Left renal pelvis (tissue), 4 donors: Measurements from ENCODE around the gene LRRC7. TPM values are rescaled to one million over a fixed set of nuclear protein-coding genes. Genes with fewer than 3 reads are reported as not detected.

Experiments
- DNase-seq, 4 donors: peaks; one replicate each; pipeline ENCODE4 v3.0.0-alpha.2; 2013; ENCODE audit warnings: low read depth in 4 of 4, low spot score in 3 of 4
- polyA plus RNA-seq, 4 donors: library from polyadenylated mRNA; unstranded; fragments of 120-200 nt; gene quantifications; one replicate each; pipeline ENCODE4 v1.2.1, GENCODE V29; 2013; ENCODE audit not compliant: insufficient read length in 4 of 4

Gene LRRC7
- polyA plus RNA-seq, 4 donors, result 6.3 to 25.8 (median 11.5) TPM

DNA sequence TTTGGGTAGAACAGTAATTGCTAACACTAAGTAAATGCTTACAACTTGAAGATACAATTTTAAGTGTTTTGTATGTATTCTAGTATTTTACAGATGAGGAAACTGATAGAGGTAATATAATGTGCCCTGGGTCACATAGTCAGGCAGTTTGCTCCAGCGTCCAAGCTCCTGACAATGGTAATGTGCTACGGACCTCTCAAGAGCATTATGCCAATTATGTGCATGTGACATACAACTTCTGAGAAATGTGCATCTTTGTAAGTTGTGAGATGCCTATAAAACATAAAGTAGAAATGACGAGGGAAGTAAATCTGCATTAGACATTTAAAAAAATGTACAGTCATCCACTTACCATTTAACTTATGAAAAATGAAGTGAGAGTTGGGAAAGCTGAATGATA lies 186.8 kb downstream of the LRRC7 start:
- no peak for DNase-seq

DNA sequence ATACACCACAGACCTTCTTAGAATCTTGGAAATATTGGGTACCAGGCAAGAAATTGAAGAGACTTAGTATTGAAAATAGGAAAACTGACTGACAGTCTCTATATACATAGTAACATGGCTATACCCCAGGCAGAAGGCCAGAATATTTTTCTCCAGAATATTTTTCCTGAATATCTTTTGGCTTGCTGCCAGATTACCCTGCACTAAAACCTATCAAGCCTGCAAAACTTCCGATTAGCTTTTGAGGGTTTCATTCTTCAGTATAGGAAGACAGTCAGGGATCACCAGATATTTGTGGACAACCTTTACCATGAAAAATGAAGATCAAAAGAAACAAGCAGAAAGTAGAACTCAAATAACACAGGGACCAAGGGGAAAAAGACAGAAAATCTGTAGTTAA lies 187.9 kb downstream of the LRRC7 start:
- no peak for DNase-seq

- DNase-seq, result no peak
Measured at GRCh38 chr1:69765951-69766350, 198.2 kb downstream of the LRRC7 start.

- no peak for DNase-seq
Measured at GRCh38 chr1:69766431-69767180, 198.9 kb downstream of the LRRC7 start.

DNA sequence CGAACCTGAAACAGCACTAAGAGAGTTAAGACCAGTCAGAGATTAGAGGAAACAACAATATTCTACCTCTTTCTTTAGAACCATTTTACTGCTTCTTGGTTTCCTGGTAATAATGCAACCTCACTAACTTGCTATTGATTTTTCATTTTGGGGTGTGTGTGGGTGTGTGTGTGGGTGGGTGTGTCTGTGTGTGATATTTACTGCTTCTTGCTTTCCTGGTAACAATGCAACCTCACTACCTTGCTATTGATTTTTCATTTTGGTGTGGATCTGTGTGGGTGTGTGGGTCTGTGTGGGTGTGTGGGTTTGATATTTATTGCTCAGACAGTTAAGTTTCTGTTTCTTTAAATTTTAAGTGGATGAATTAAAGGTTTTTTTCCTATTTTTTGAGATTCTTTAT lies 208.8 kb downstream of the LRRC7 start:
- no peak for DNase-seq

DNA sequence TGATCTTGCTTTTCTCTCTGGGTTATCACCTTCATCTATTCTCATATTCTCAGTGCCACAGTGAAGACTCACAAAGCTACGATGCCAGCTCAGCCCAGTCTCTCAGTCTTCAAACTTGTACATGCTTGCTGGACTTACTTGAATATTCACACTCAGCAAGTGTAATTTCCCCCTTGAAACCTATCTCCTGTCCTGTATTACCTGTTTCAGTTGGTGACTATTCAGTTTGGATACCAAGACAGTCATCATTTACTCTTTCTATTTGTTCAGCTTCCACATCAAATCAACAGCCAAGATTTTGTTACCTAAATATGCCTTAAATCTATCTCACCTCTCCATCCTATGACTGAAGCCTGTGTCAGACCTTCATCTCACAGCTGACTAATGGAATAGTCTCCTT lies 209.7 kb downstream of the LRRC7 start:
- no peak for DNase-seq

DNA sequence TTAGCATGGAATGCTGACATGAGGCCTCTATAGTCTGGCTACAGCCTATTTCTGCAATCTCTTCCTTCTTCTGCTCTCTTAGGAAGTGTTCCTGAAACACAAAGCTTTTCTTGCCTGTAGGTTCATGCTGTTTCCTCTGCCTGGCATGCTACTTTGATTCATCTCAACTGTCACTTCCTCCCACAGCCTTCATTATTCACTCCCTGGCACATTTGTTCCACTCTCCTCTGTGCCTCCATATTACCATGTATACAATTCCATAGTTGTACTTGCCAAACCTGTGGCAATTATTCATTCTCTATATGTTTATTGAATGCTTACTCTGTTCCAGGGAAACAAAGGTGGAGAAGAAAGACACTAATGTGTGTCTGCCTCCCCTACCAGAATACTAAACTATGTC lies 210.2 kb downstream of the LRRC7 start:
- DNase-seq, result no peak

DNA sequence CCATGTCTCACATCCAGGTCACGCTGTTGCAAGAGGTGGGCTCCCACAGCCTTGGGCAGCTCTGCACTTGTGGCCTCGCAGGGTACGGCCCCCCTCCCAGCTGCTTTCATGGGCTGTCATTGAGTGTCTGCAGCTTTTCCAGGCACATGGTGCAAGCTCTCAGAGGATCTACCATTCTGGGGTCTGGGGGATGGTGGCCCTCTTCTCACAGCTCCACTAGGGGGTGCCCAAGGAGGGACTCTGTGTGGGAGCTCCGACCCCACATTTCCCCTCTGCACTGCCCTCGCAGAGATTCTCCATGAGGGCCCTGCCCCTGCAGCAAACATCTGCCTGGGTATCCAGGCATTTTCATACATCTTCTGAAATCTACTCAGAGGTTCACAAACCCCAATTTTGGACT lies 219.4 kb downstream of the LRRC7 start:
- DNase-seq, result no peak

GRCh38 chr1:69791311-69791710 lies 223.6 kb downstream of the LRRC7 start:
- no peak for DNase-seq

DNA sequence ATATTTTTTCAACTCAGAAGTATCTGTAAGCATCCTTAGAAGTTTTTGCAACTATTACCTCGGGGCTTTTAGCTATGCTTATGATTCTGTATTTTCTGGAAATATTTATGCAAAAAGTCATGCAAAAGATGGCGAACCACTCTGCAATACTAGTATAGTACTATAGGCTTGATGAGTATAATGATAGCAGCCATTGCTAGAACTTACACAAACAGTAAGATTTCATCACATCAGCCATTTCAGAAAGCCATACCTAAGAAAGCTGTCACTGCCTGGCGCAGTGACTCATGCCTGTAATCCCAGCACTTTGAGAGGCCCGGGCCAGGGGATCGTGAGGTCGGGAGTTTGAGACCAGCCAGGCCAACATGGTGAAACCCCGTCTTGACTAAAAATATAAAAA lies 227.1 kb downstream of the LRRC7 start:
- DNase-seq, result no peak

GRCh38 chr1:69814926-69815325 lies 247.2 kb downstream of the LRRC7 start:
- no peak for DNase-seq

DNA sequence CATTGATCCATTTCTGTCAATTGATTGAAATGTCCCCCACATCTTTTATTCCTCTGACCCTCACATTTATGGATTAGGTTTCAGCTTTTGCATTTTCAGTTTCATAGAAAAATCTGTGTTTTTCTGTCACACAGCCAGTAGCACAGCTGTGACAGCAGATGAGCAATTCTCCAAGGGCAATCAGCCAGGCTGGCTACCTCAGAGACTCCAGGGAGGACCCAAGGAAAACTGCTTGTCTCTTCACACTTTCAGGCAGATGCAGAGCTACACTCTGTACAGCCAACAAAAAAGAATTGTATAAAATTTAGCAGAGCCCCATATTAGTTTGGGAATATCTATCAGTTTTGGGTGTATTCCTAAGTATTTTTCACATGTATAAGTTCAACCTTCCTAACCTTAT lies 257.2 kb downstream of the LRRC7 start:
- no peak for DNase-seq

- DNase-seq, result no peak
Measured at GRCh38 chr1:69827732-69828131, 260.0 kb downstream of the LRRC7 start.

DNA sequence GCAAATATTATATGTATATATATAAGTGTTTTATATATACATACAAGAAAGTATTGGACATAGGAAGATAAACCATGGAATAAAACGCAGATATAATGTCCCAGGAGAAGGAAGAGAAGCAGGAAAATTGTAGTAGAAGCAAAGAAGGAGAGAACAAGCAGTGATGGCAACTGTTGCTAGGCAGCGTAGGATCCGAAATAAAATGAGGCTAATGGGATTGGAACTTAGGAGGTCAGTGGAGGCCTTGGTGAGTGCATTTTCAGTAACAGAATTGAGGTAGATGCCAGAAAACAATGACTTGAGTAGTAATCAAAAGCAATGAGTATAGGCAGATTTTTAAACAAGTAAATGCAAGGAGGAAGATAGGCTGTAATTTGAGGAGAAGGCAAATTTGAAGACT lies 265.8 kb downstream of the LRRC7 start:
- DNase-seq, result no peak

DNA sequence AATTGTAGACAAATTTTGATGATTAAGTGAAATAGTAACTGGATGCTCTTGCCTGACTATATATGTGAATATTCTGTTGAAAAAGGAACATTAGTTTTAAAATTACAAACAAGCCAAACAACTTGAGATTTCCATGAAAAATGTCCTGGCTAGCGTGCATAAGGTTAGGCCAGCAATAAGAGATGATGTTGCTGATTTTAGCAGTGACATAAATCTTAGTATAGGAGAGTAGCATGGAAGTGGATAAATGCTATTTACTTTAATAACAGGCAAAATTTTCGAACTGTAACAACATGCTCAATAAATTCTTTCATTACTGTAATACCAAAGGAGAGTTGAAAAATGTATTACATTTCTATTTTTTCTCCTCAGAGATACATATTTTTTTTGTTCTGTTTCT lies 266.6 kb downstream of the LRRC7 start:
- no peak for DNase-seq

DNA sequence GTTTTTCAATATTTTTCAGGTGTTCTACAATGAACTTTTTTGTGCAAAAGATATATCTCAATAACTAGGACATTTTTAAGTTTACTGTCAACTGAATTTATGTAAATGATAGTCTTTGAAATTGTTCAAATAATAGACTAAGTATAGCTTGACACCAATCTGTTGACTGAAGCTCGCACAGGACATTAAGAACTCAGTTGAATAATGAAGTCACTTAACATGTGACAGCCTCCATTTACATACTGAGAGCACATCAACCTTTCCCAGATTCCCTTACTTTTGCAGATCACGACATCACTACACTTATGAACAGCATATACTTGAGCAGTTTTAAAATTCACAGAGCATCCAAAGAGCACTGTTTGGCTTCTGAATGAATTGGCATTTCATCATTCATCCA lies 268.2 kb downstream of the LRRC7 start:
- no peak for DNase-seq

DNA sequence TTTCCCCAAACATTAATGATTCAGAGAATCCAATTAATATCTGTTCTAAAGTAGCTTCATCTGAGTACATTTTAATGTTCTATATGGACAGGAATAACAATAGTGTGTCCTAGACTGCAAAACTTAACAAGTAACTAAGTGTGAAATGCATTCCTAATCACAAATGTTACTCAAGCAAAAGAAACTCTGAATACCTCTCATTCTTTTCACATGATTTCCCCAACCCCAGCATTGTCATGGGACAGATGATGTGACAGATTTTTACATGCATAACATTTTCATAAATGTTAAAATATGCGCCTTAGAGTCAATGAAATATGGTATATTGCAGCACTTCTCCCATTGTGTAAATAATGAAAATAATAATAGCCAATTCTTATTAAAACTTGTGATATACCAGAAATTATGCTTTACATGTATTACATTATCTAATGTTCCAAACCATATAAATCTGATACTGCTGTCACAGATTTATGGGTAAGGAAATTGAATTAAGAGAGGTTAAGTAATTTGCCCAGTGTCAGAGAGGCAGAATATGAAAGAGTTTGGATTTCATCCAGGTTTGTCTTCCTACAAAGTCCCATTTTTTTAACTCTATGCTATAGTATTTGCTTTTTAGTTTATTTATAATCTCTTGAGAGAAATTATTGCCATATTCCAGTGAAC lies 269.4 kb downstream of the LRRC7 start:
- no peak for DNase-seq

DNA sequence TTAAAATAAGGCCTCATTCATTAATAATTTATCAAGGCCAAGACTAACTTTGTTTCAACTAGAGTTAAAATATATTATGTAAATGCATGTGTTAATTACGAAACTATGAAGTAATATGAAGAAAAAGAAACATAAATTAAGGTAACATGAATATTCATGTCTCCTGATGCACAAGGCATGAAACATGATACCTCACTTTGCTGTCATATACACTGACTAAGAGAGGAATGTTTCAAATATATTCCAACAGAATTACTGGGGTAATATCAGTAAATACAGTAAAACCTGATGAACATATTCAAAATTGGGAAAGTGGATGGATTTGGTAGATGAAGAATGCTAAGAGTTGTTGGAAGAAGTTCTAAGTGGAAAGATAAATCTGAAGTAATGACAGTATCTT lies 274.6 kb downstream of the LRRC7 start:
- no peak for DNase-seq

GRCh38 chr1:69845655-69846054 lies 277.9 kb downstream of the LRRC7 start:
- no peak for DNase-seq

DNA sequence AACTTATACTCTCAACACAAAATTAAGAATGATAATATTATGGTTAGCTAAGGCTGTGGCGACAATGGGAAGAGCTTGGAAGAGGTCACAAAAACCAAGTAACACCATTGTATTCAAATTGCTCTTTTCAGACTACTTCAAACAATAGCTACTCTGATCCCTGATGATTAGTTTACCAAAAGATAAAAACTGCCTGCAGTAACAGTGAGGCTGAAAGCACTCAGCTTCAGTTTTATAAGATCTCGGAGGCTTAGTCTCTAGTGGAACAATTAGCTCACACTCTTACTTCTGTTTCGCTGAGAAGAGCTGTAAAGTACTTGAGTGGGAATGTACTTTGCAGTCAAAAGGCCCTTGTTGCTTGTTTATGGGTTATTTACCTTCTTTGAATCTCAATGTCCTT lies 278.5 kb downstream of the LRRC7 start:
- DNase-seq, result no peak

DNA sequence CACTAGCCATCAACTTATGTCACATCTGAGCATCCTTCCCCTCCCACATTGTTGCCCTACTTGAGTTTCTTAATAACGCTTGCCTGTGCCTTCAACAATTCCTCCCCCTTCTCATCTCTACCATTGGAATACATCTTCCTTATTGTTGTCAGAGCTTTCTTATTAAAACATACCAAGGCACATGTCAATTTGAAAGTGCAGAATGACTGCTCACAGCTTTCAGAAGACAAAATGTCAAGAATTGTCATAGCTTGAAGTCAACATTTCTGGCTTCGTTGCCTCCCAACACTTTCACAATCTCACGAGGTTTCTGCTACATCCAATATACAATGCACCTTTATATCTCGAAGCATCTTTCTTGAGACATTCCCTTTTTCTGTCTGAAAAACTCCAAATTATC lies 279.9 kb downstream of the LRRC7 start:
- no peak for DNase-seq

GRCh38 chr1:69852151-69852550 lies 284.4 kb downstream of the LRRC7 start:
- DNase-seq, result no peak

GRCh38 chr1:69852706-69853105 lies 285.0 kb downstream of the LRRC7 start:
- no peak for DNase-seq
